Putamen (tissue), 1 donor: ENCODE measurements around the gene ADAD1.
"Not testable (repeated sequence)": the region's sequence is repeated elsewhere in the genome, so short reads cannot be mapped to it uniquely, and the experiment has no call there.

Experiments
- DNase-seq: peaks from one replicate; pipeline ENCODE4 v3.0.0-alpha.2; 2016; ENCODE audit warnings: low spot score

Gene ADAD1

GRCh38 chr4:122378711-122379110 is at the start of gene ADAD1:
Gene ADAD1 (plus strand): TSS chr4:122379011. CDS start chr4:122380070, 1,059 bp downstream.
- no peak for DNase-seq

- no peak for DNase-seq
Measured at GRCh38 chr4:122329876-122330565, 48.8 kb upstream of the ADAD1 start.

GRCh38 chr4:122331195-122331594 is 47.6 kb upstream of the ADAD1 start:
- no peak for DNase-seq

GRCh38 chr4:122334828-122335227 is 44.0 kb upstream of the ADAD1 start:
- no peak for DNase-seq

GRCh38 chr4:122341886-122342285 is 36.9 kb upstream of the ADAD1 start:
- no peak for DNase-seq

GRCh38 chr4:122346036-122346435 is 32.8 kb upstream of the ADAD1 start:
- DNase-seq = no peak

- no peak for DNase-seq
Measured at GRCh38 chr4:122346503-122346902, 32.3 kb upstream of the ADAD1 start.

- DNase-seq = no peak
Measured at GRCh38 chr4:122356317-122356808, 22.4 kb upstream of the ADAD1 start.

GRCh38 chr4:122360754-122361153 is 18.1 kb upstream of the ADAD1 start:
- no peak for DNase-seq

GRCh38 chr4:122364700-122365404 is 14.0 kb upstream of the ADAD1 start:
- no peak for DNase-seq

GRCh38 chr4:122368786-122369185 is 10.0 kb upstream of the ADAD1 start:
- not testable (repeated sequence) for DNase-seq

- DNase-seq = no peak
Measured at GRCh38 chr4:122377352-122377751, 1.5 kb upstream of the ADAD1 start.

GRCh38 chr4:122379239-122379638 is 428 bp downstream of the ADAD1 start:
- DNase-seq = no peak

- DNase-seq = no peak
Measured at GRCh38 chr4:122383341-122383740, 4.5 kb downstream of the ADAD1 start.

- no peak for DNase-seq
Measured at GRCh38 chr4:122384245-122384644, 5.4 kb downstream of the ADAD1 start.

GRCh38 chr4:122393276-122393675 is 14.5 kb downstream of the ADAD1 start:
- DNase-seq = no peak

- no peak for DNase-seq
Measured at GRCh38 chr4:122403861-122404260, 25.1 kb downstream of the ADAD1 start.

GRCh38 chr4:122412547-122412946 is 33.7 kb downstream of the ADAD1 start:
- DNase-seq = no peak

GRCh38 chr4:122423246-122423645 is 44.4 kb downstream of the ADAD1 start:
- no peak for DNase-seq

GRCh38 chr4:122431351-122431750 is 52.5 kb downstream of the ADAD1 start:
- no peak for DNase-seq

- DNase-seq = no peak
Measured at GRCh38 chr4:122434285-122434684, 55.5 kb downstream of the ADAD1 start.

GRCh38 chr4:122450847-122451246 is 72.0 kb downstream of the ADAD1 start:
- DNase-seq = no peak

- no peak for DNase-seq
Measured at GRCh38 chr4:122453384-122453995, 74.7 kb downstream of the ADAD1 start.
